Peyer's patch (tissue), 4 donors: Measurements from ENCODE around the gene EGFLAM.

ENCODE experiments used
- CTCF ChIP-seq, 6 experiments: fragments of 450-650 bp in 4 of 6; fragments of 200-600 bp in 2 of 6; sonication (generic) in 1 of 6; IDR thresholded peaks; one replicate each; pipeline ENCODE4 v1.5.1; 2017 to 2019; ENCODE audit warnings: antibody characterized with exemption in 6 of 6, mild to moderate bottlenecking in 3 of 6, moderate library complexity in 1 of 6
- POLR2A ChIP-seq, 2 donors: fragments of 450-650 bp; IDR thresholded peaks; one replicate each; pipeline ENCODE4 v1.5.1; 2017; ENCODE audit warnings: antibody characterized with exemption in 2 of 2, mild to moderate bottlenecking in 2 of 2, moderate library complexity in 2 of 2

DNA sequence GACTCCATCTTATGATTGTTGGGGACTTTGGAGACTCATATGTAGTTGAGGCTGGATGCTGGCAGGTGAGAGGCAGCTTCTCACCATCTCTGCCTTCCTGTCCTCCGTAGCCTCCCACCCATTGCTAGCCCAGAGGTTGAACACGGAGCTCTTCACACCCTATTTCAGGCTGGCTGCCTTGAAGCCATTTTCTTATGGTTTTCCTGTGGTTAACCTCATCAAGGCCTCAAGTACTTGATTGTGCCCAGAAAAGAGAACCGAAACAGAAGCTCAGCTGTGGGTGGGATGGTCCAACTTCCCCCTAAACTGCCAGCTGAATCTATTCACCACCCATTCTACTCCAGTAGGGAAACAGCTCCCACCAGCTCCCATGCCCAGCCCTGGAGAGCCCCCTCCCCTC, 195.1 kb downstream of the EGFLAM start:
- TF ChIP-seq CTCF (IDR thresholded peaks at IDR 0.05) (no peak), POLR2A (IDR thresholded peaks at IDR 0.05) (no peak)
